Panc1 (cell line): ENCODE results near the gene CTSG.

Source experiments
- TF ChIP-seq, protein P1 (sequence below): fragments of 450-650 bp; IDR thresholded peaks from 2 replicates; pipeline ENCODE4 v1.5.1; 2017; ENCODE audit warnings: mild to moderate bottlenecking
- TF ChIP-seq, protein P2 (sequence below), 2 experiments: IDR thresholded peaks; 2 replicates each; pipeline ENCODE4 v1.6.1; 2011 to 2012; ENCODE audit warnings: low read depth in 2 of 2, control low read depth in 1 of 2, low read length in 1 of 2, mild to moderate bottlenecking in 1 of 2, moderate library complexity in 1 of 2; ENCODE audit not compliant: insufficient read depth in 1 of 2

GRCh38 chr14:24609655-24610344 lies 33.8 kb upstream of the CTSG start, which contains the start of gene GZMH:
- TF ChIP-seq, protein P1, sequence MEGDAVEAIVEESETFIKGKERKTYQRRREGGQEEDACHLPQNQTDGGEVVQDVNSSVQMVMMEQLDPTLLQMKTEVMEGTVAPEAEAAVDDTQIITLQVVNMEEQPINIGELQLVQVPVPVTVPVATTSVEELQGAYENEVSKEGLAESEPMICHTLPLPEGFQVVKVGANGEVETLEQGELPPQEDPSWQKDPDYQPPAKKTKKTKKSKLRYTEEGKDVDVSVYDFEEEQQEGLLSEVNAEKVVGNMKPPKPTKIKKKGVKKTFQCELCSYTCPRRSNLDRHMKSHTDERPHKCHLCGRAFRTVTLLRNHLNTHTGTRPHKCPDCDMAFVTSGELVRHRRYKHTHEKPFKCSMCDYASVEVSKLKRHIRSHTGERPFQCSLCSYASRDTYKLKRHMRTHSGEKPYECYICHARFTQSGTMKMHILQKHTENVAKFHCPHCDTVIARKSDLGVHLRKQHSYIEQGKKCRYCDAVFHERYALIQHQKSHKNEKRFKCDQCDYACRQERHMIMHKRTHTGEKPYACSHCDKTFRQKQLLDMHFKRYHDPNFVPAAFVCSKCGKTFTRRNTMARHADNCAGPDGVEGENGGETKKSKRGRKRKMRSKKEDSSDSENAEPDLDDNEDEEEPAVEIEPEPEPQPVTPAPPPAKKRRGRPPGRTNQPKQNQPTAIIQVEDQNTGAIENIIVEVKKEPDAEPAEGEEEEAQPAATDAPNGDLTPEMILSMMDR, result no peak
- TF ChIP-seq, protein P2, sequence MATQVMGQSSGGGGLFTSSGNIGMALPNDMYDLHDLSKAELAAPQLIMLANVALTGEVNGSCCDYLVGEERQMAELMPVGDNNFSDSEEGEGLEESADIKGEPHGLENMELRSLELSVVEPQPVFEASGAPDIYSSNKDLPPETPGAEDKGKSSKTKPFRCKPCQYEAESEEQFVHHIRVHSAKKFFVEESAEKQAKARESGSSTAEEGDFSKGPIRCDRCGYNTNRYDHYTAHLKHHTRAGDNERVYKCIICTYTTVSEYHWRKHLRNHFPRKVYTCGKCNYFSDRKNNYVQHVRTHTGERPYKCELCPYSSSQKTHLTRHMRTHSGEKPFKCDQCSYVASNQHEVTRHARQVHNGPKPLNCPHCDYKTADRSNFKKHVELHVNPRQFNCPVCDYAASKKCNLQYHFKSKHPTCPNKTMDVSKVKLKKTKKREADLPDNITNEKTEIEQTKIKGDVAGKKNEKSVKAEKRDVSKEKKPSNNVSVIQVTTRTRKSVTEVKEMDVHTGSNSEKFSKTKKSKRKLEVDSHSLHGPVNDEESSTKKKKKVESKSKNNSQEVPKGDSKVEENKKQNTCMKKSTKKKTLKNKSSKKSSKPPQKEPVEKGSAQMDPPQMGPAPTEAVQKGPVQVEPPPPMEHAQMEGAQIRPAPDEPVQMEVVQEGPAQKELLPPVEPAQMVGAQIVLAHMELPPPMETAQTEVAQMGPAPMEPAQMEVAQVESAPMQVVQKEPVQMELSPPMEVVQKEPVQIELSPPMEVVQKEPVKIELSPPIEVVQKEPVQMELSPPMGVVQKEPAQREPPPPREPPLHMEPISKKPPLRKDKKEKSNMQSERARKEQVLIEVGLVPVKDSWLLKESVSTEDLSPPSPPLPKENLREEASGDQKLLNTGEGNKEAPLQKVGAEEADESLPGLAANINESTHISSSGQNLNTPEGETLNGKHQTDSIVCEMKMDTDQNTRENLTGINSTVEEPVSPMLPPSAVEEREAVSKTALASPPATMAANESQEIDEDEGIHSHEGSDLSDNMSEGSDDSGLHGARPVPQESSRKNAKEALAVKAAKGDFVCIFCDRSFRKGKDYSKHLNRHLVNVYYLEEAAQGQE (IDR thresholded peaks at IDR 0.05; ENCODE audit: insufficient read depth in 1 of 2, low read depth in 2 of 2, low read length in 1 of 2), result no peak
